ENCODE measurements around the gene WDFY4.

The WDFY4 gene

GRCh38 chr10:48948470-48949037 lies 263.9 kb downstream of the WDFY4 start:
- no peak for FAIRE-seq

GRCh38 chr10:48951707-48952106 lies 267.0 kb downstream of the WDFY4 start:
- no peak for FAIRE-seq

GRCh38 chr10:48957361-48958151 lies 272.9 kb downstream of the WDFY4 start:
- FAIRE-seq, result no peak

GRCh38 chr10:48958598-48959190 lies 274.0 kb downstream of the WDFY4 start:
- no peak for FAIRE-seq

- no peak for FAIRE-seq
These were observed 279.4 kb downstream of the WDFY4 start for GRCh38 chr10:48964038-48964437.

- FAIRE-seq, result no peak
These were observed 280.8 kb downstream of the WDFY4 start for GRCh38 chr10:48965460-48965859.

- FAIRE-seq, result no peak
These were observed 283.4 kb downstream of the WDFY4 start for GRCh38 chr10:48968036-48968435.

GRCh38 chr10:48970046-48970445 lies 285.4 kb downstream of the WDFY4 start:
- no peak for FAIRE-seq

GRCh38 chr10:48970654-48971053 lies 286.0 kb downstream of the WDFY4 start:
- no peak for FAIRE-seq

GRCh38 chr10:48973065-48973464 lies 288.4 kb downstream of the WDFY4 start:
- FAIRE-seq, result no peak

- FAIRE-seq, result no peak
These were observed 290.0 kb downstream of the WDFY4 start for GRCh38 chr10:48974510-48975156.

- no peak for FAIRE-seq
These were observed 291.5 kb downstream of the WDFY4 start for GRCh38 chr10:48976196-48976595.

- no peak for FAIRE-seq
These were observed 293.6 kb downstream of the WDFY4 start for GRCh38 chr10:48978318-48978717.

GRCh38 chr10:48981310-48981907 lies 296.7 kb downstream of the WDFY4 start:
- no peak for FAIRE-seq

- no peak for FAIRE-seq
These were observed 297.9 kb downstream of the WDFY4 start for GRCh38 chr10:48982584-48982983.

- no peak for FAIRE-seq
These were observed 299.1 kb downstream of the WDFY4 start for GRCh38 chr10:48983648-48984351.

GRCh38 chr10:48985621-48986158 lies 301.0 kb downstream of the WDFY4 start:
- no peak for FAIRE-seq

GRCh38 chr10:48990226-48990625 lies 305.6 kb downstream of the WDFY4 start:
- FAIRE-seq, result no peak

GRCh38 chr10:48993627-48994026 lies 309.0 kb downstream of the WDFY4 start:
- FAIRE-seq, result no peak

GRCh38 chr10:48996329-48996728 lies 311.7 kb downstream of the WDFY4 start:
- no peak for FAIRE-seq

- no peak for FAIRE-seq
These were observed 314.7 kb downstream of the WDFY4 start for GRCh38 chr10:48999346-48999745.
